ENCODE results near the gene HSD17B10. TPM values are rescaled to one million over a fixed set of nuclear protein-coding genes. Genes with fewer than 3 reads are reported as not detected.
A peak's percentile ranks its signal among the peaks of the same experiment; 100 is the strongest.

HSD17B10 gene
- total RNA-seq (10 to 100 TPM; 68.4 to 81.0 TPM), polyA plus RNA-seq (ENCODE audit: insufficient read length in 6 of 6) (10 to 100 TPM; 66.7 to 85.3 (median 77.4) TPM)
- long read RNA-seq, donor 1, transcript HSD17B10-201 (6 exons, 960 nt), result major isoform, 52 of 60 reads
- long read RNA-seq, donor 1, partial matches to known transcripts, result 8 of 60 reads
- long read RNA-seq, donor 1, other reads (novel, unspliced or antisense), result 0 of 60 reads
- long read RNA-seq, donor 2, transcript HSD17B10-201 (6 exons, 960 nt), result major isoform, 28 of 44 reads
- long read RNA-seq, donor 2, partial matches to known transcripts, result 16 of 44 reads
- long read RNA-seq, donor 2, other reads (novel, unspliced or antisense), result 0 of 44 reads
- long read RNA-seq, donor 3, transcript HSD17B10-201 (6 exons, 960 nt), result major isoform, 31 of 32 reads
- long read RNA-seq, donor 3, partial matches to known transcripts, result 0 of 32 reads
- long read RNA-seq, donor 3, other reads (novel, unspliced or antisense), result 0 of 32 reads
- long read RNA-seq, donor 4, transcript HSD17B10-201 (6 exons, 960 nt), result major isoform, 59 of 70 reads
- long read RNA-seq, donor 4, partial matches to known transcripts, result 6 of 70 reads
- long read RNA-seq, donor 4, other reads (novel, unspliced or antisense), result 4 of 70 reads
- long read RNA-seq, donor 5, transcript HSD17B10-201 (6 exons, 960 nt), result major isoform, 33 of 46 reads
- long read RNA-seq, donor 5, partial matches to known transcripts, result 11 of 46 reads
- long read RNA-seq, donor 5, other reads (novel, unspliced or antisense), result 0 of 46 reads
- long read RNA-seq, donor 6, transcript HSD17B10-201 (6 exons, 960 nt), result major isoform, 51 of 58 reads
- long read RNA-seq, donor 6, partial matches to known transcripts, result 6 of 58 reads
- long read RNA-seq, donor 6, other reads (novel, unspliced or antisense), result 0 of 58 reads
- long read RNA-seq, donor 7, transcript HSD17B10-201 (6 exons, 960 nt), result major isoform, 25 of 31 reads
- long read RNA-seq, donor 7, partial matches to known transcripts, result 6 of 31 reads
- long read RNA-seq, donor 7, other reads (novel, unspliced or antisense), result 0 of 31 reads
- long read RNA-seq, donor 8, transcript HSD17B10-201 (6 exons, 960 nt), result major isoform, 22 of 28 reads
- long read RNA-seq, donor 8, partial matches to known transcripts, result 5 of 28 reads
- long read RNA-seq, donor 8, other reads (novel, unspliced or antisense), result 0 of 28 reads
- long read RNA-seq, donor 9, result 0 reads
- long read RNA-seq, donor 10, transcript HSD17B10-201 (6 exons, 960 nt), result major isoform, 113 of 121 reads
- long read RNA-seq, donor 10, partial matches to known transcripts, result 3 of 121 reads
- long read RNA-seq, donor 10, other reads (novel, unspliced or antisense), result 3 of 121 reads
- long read RNA-seq, donor 11, transcript HSD17B10-201 (6 exons, 960 nt), result major isoform, 49 of 60 reads
- long read RNA-seq, donor 11, partial matches to known transcripts, result 11 of 60 reads
- long read RNA-seq, donor 11, other reads (novel, unspliced or antisense), result 0 of 60 reads
- long read RNA-seq, donor 12, transcript HSD17B10-201 (6 exons, 960 nt), result major isoform, 31 of 33 reads
- long read RNA-seq, donor 12, partial matches to known transcripts, result 0 of 33 reads
- long read RNA-seq, donor 12, other reads (novel, unspliced or antisense), result 0 of 33 reads

GRCh38 chrX:53433651-53434639 is at the start of gene HSD17B10:
Gene HSD17B10, minus strand, starts transcription at chrX:53434370. Its CDS starts 25 bp downstream, at chrX:53434345.
- H3K4me1 ChIP-seq, result peaks cover 0 to 13% of the 10 kb centered on the region in 2 donors
- peak within 1 kb of the TSS; percentile 13 to 73 for H3K27ac ChIP-seq
- intact Hi-C loops (cut with DNase I), result loop anchor here in 1 of 2 donors (10.0 kb wide), 1 partner anchor 119 kb away; no protein-coding TSS in a partner anchor
- ATAC-seq (peak; percentile 98), DNase-seq (peak; percentile 66 to 96 (median 88))
- peak within 1 kb of the TSS; percentile 45 to 56 for H3K4me3 ChIP-seq
- TF ChIP-seq, protein P1, sequence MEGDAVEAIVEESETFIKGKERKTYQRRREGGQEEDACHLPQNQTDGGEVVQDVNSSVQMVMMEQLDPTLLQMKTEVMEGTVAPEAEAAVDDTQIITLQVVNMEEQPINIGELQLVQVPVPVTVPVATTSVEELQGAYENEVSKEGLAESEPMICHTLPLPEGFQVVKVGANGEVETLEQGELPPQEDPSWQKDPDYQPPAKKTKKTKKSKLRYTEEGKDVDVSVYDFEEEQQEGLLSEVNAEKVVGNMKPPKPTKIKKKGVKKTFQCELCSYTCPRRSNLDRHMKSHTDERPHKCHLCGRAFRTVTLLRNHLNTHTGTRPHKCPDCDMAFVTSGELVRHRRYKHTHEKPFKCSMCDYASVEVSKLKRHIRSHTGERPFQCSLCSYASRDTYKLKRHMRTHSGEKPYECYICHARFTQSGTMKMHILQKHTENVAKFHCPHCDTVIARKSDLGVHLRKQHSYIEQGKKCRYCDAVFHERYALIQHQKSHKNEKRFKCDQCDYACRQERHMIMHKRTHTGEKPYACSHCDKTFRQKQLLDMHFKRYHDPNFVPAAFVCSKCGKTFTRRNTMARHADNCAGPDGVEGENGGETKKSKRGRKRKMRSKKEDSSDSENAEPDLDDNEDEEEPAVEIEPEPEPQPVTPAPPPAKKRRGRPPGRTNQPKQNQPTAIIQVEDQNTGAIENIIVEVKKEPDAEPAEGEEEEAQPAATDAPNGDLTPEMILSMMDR (IDR thresholded peaks at IDR 0.05), result no peak
- H3K9me3 ChIP-seq, result no peaks in the 10 kb centered on the region
- H3K36me3 ChIP-seq, result peaks cover 0 to 26% of the 10 kb centered on the region in 2 donors
- peaks cover 0 to 17% of the 10 kb centered on the region in 2 donors for H3K27me3 ChIP-seq

DNA sequence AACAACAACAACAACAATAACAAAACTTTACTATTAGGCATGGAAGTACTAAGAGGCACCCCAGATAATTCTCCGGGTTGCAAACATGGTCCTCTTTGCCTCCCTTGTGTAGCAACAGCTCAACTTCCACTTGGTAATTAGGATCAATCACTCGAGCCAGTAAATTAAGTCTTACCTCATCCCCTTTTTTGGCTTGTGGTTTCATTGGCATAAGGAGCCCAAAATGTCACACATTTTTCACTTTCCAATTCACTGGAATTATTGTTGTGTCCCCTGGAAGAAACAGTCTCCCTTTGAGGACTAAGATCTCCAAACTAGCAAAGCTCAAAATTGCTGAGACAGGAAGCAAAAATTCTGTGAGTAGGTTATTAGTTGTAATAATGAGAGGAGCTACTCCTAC is 49.2 kb upstream of the HSD17B10 start:
- no peak overlapping the region for H3K27ac ChIP-seq
- no peaks in the 10 kb centered on the region for H3K27me3 ChIP-seq
- intact Hi-C loops (cut with DNase I), result no loop called here
- no peak overlapping the region for H3K4me3 ChIP-seq
- no peaks in the 10 kb centered on the region for H3K36me3 ChIP-seq
- H3K9me3 ChIP-seq, result no peaks in the 10 kb centered on the region
- TF ChIP-seq, protein P1 (IDR thresholded peaks at IDR 0.05), result no peak
- ATAC-seq (no peak), DNase-seq (no peak)
- H3K4me1 ChIP-seq, result no peaks in the 10 kb centered on the region

GRCh38 chrX:53481816-53482465 is 47.8 kb upstream of the HSD17B10 start:
- Histone ChIP-seq H3K36me3 (no peaks in the 10 kb centered on the region), H3K9me3 (no peaks in the 10 kb centered on the region), H3K27ac (no peak overlapping the region), H3K4me1 (no peaks in the 10 kb centered on the region), H3K4me3 (no peak overlapping the region), H3K27me3 (no peaks in the 10 kb centered on the region)
- peak; percentile 94 for ATAC-seq
- intact Hi-C loops (cut with DNase I), result no loop called here
- peak in 3 of 4 donors; percentile 12 to 51 (median 51) for DNase-seq
- TF ChIP-seq, protein P1 (IDR thresholded peaks at IDR 0.05), result peak; percentile 55 to 61

Measured in left lung (tissue), 14 donors.